NT2/D1 (cell line): ENCODE results near the gene ERBB2.

Source experiments
- DNase-seq: peaks from one replicate; pipeline ENCODE4 v3.0.0-alpha.2; 2011; ENCODE audit warnings: low read depth, low spot score
- H3K27me3 ChIP-seq: 2 replicates; pipeline ENCODE4 v1.6.0; 2011; ENCODE audit warnings: mild to moderate bottlenecking; ENCODE audit not compliant: insufficient read length, insufficient read depth
- H3K36me3 ChIP-seq: 2 replicates; pipeline ENCODE4 v1.6.1; 2011; ENCODE audit warnings: mild to moderate bottlenecking, low read length, mixed read lengths; ENCODE audit not compliant: insufficient read depth, insufficient read length
- H3K4me1 ChIP-seq: 2 replicates; pipeline ENCODE4 v1.5.1; 2011; ENCODE audit not compliant: insufficient read depth, insufficient read length
- H3K4me3 ChIP-seq: 2 replicates; pipeline ENCODE4 v1.5.1; 2011; ENCODE audit warnings: low read depth; ENCODE audit not compliant: insufficient read length
- H3K9ac ChIP-seq: 2 replicates; pipeline ENCODE4 v1.6.0; 2011; ENCODE audit warnings: low read depth; ENCODE audit not compliant: insufficient read length
- H3K9me3 ChIP-seq: 2 replicates; pipeline ENCODE4 v1.5.1; 2011; ENCODE audit warnings: mild to moderate bottlenecking, low read length; ENCODE audit not compliant: insufficient read depth
- SUZ12 ChIP-seq: IDR thresholded peaks from 2 replicates; pipeline ENCODE4 v1.6.1; 2011; ENCODE audit not compliant: insufficient read length, insufficient read depth; ENCODE audit errors: extremely low read depth
- YY1 ChIP-seq: IDR thresholded peaks from 2 replicates; pipeline ENCODE4 v1.6.1; 2011; ENCODE audit not compliant: insufficient read length, insufficient read depth
- ZNF274 ChIP-seq: IDR thresholded peaks from 2 replicates; pipeline ENCODE4 v1.6.1; 2011; ENCODE audit warnings: mild to moderate bottlenecking, low read depth, low read length

The ERBB2 gene

DNA sequence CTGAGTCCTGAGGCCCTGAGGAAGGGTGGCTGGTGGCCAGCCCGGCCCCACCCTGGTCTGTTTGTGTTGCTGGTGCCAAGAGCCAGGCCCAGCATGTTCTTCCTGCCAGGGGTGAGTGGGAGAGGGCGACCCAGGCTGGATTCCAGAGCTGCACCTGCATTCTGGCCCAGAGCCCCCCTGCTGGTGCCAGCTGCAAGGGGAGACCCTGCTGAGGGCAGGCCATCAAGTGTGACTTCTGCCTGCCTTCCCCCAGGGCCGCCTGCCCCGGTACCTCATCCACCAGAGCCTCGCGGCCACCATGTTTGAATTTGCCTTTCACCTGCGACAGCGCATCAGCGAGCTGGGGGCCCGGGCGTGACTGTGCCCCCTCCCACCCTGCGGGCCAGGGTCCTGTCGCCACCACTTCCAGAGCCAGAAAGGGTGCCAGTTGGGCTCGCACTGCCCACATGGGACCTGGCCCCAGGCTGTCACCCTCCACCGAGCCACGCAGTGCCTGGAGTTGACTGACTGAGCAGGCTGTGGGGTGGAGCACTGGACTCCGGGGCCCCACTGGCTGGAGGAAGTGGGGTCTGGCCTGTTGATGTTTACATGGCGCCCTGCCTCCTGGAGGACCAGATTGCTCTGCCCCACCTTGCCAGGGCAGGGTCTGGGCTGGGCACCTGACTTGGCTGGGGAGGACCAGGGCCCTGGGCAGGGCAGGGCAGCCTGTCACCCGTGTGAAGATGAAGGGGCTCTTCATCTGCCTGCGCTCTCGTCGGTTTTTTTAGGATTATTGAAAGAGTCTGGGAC, 37.1 kb upstream of the ERBB2 start:
- H3K9me3 ChIP-seq, result no peaks in the 10 kb centered on the region
- no peak for TF ChIP-seq YY1
- no peak for DNase-seq
- H3K36me3 ChIP-seq, result peaks cover 47% of the 10 kb centered on the region
- peak overlapping the region; percentile 56 for H3K9ac ChIP-seq
- H3K4me3 ChIP-seq, result peak overlapping the region; percentile 8
- H3K27me3 ChIP-seq, result peaks cover 12% of the 10 kb centered on the region
- peaks cover 43% of the 10 kb centered on the region for H3K4me1 ChIP-seq

DNA sequence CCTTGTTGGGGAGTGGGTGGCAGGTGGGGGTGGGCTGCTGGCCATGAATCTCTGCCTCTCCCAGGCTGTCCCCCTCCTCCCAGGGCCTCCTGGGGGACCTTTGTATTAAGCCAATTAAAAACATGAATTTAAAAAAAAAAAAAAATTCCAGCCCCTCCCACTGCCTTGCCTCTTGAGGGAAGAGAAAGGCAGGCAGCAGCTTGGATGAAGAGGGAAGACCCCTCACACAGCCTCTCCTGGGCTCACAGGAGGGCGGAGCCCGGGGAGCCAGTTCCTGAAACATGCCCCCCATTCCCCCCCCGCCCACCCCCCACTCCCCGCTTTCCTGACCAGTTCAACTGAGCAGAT, 36.5 kb upstream of the ERBB2 start:
- Histone ChIP-seq H3K27me3 (peaks cover 15% of the 10 kb centered on the region), H3K4me1 (peaks cover 41% of the 10 kb centered on the region), H3K36me3 (peaks cover 43% of the 10 kb centered on the region), H3K4me3 (no peak overlapping the region), H3K9me3 (no peaks in the 10 kb centered on the region), H3K9ac (peak overlapping the region; percentile 56)
- DNase-seq, result no peak
- TF ChIP-seq SUZ12 (no peak), YY1 (no peak), ZNF274 (no peak)

- peak overlapping the region; percentile 15 for H3K4me3 ChIP-seq
- peaks cover 19% of the 10 kb centered on the region for H3K27me3 ChIP-seq
- H3K4me1 ChIP-seq, result peaks cover 41% of the 10 kb centered on the region
- DNase-seq, result no peak
- H3K36me3 ChIP-seq, result peaks cover 37% of the 10 kb centered on the region
- no peaks in the 10 kb centered on the region for H3K9me3 ChIP-seq
- H3K9ac ChIP-seq, result peak overlapping the region; percentile 57
- TF ChIP-seq YY1 (no peak), SUZ12 (no peak), ZNF274 (no peak)
These were observed 35.9 kb upstream of the ERBB2 start for GRCh38 chr17:39663688-39664580.

- H3K4me3 ChIP-seq, result no peak within 1 kb of the TSS
These were observed 35.0 kb upstream of the ERBB2 start, which contains the start of gene TCAP for GRCh38 chr17:39664581-39665561. TCAP (plus strand) TSS chr17:39665349; CDS start chr17:39665360, 11 bp downstream.

DNA sequence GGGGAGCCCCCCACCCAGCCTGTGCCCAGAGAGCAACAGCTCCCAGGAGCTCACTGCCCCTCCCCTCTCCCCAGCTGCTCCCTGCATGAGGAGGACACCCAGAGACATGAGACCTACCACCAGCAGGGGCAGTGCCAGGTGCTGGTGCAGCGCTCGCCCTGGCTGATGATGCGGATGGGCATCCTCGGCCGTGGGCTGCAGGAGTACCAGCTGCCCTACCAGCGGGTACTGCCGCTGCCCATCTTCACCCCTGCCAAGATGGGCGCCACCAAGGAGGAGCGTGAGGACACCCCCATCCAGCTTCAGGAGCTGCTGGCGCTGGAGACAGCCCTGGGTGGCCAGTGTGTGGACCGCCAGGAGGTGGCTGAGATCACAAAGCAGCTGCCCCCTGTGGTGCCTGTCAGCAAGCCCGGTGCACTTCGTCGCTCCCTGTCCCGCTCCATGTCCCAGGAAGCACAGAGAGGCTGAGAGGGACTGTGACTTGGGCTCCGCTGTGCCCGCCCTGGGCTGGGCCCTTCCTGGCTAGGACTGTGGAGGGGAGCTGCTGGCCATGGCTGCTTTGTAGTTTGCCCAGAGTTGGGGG, 34.1 kb upstream of the ERBB2 start:
- H3K4me3 ChIP-seq, result no peak overlapping the region
- peaks cover 31% of the 10 kb centered on the region for H3K27me3 ChIP-seq
- H3K9me3 ChIP-seq, result no peaks in the 10 kb centered on the region
- peaks cover 22% of the 10 kb centered on the region for H3K36me3 ChIP-seq
- TF ChIP-seq SUZ12 (no peak), YY1 (no peak), ZNF274 (no peak)
- no peak for DNase-seq
- peaks cover 39% of the 10 kb centered on the region for H3K4me1 ChIP-seq
- peak overlapping the region; percentile 52 for H3K9ac ChIP-seq

More at GRCh38 chr17:39664581-39665561, 35.0 kb upstream of the ERBB2 start, which contains the start of gene TCAP:
- peaks cover 31% of the 10 kb centered on the region for H3K36me3 ChIP-seq
- H3K9me3 ChIP-seq, result no peaks in the 10 kb centered on the region
- TF ChIP-seq SUZ12, result no peak
- TF ChIP-seq ZNF274, result no peak
- TF ChIP-seq YY1, result no peak
- peaks cover 27% of the 10 kb centered on the region for H3K27me3 ChIP-seq
- DNase-seq, result no peak
- H3K4me1 ChIP-seq, result peaks cover 39% of the 10 kb centered on the region
- H3K9ac ChIP-seq, result peak within 1 kb of the TSS; percentile 54

DNA sequence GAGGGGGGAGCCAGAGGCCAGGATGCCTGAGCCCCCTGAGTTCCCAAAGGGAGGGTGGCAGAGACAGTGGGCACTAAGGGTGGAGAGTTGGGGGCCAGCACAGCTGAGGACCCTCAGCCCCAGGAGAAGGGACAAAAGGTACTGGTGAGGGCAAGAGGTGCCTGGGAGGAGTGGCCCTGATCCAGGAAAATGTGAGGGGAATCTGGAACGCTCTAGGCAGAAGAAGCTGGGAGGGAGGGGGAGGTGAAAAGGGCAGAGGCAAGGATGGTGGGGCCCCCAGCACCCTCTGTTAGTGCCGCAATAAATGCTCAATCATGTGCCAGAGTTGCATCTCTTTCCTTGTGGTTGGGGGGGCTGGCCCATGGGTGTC, 33.6 kb upstream of the ERBB2 start:
- TF ChIP-seq SUZ12, result no peak
- TF ChIP-seq YY1, result no peak
- no peak for TF ChIP-seq ZNF274
- H3K9ac ChIP-seq, result peak overlapping the region; percentile 52
- H3K36me3 ChIP-seq, result peaks cover 17% of the 10 kb centered on the region
- peaks cover 39% of the 10 kb centered on the region for H3K4me1 ChIP-seq
- H3K27me3 ChIP-seq, result peaks cover 35% of the 10 kb centered on the region
- H3K9me3 ChIP-seq, result no peaks in the 10 kb centered on the region
- no peak overlapping the region for H3K4me3 ChIP-seq
- no peak for DNase-seq
